HG03342 (cell line): ENCODE measurements around the gene SPATA13.

Source experiments
- ATAC-seq: cut with Tn5 transposase; IDR thresholded peaks from one replicate; pipeline ENCODE4 v1.9.1; 2021; ENCODE audit warnings: mild to moderate bottlenecking, moderate library complexity; ENCODE audit not compliant: unreplicated experiment

The SPATA13 gene

GRCh38 chr13:24138911-24139310 is 21.6 kb upstream of the SPATA13 start:
- no peak for ATAC-seq

DNA sequence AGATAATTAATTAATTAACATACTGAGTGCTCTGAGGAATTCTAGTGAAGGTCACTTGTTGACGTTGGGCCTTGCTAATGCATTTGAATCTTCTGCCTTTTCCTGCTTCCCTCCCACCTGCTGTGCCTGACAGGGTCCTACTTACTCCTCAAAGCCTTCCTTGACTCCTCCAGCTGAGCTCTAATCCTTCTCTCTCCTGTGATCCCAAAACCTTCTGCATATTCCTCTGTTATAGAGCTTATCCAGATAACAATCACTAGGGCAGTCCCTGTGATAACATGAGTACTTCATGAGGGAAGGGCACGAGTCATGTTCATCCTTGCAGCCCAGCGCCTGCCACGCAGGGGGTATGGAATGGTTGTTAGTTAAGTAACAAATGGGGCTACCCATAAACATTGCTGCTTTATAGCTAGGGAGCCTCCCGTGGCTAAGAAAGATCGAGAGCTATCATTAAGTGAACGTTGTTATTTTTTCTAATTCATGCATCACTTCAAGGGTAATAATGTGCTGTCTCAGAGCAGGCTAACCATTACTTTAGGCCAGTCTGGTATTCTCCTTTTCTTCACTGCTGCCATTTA is 19.1 kb upstream of the SPATA13 start:
- no peak for ATAC-seq

DNA sequence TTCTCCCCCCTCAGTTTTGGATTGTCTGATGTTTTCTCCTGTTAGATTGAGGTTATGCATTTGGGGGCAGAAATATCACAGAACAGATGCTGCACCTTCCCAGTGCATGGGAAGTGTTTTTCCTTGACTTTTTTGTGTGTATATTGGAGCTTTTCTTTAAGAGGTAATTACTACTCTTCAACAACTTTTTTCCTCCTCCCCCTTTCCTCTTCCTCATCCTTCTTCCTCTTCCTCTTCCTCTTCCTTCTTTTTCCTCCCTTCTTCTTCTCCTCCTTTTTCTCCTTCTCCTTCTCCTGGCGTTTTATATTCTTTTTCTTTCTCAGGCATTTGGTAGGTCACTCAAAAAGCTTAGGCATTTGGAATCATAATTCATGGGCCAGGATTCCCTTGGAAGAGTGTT is 18.1 kb upstream of the SPATA13 start:
- no peak for ATAC-seq

DNA sequence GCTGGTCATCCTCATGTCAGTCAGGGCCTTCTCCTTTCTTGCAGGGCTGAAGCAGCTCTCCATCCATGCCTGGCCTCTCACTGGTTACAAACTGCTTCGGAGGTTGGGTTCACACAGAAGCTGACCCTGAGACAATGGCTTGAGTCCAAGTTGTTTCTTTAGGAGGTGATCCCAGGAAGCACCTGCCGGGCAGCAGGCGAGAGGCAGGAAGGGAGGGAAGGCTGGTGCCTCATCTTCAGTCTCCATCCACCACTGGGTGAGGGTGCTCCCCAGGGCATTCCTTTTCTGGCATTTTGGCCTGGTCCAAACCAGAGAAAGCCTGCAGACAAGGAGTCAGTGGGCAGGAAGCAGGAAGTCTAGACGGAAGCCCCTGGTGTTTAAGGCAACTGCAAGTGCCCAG is 17.6 kb upstream of the SPATA13 start:
- ATAC-seq, result no peak

DNA sequence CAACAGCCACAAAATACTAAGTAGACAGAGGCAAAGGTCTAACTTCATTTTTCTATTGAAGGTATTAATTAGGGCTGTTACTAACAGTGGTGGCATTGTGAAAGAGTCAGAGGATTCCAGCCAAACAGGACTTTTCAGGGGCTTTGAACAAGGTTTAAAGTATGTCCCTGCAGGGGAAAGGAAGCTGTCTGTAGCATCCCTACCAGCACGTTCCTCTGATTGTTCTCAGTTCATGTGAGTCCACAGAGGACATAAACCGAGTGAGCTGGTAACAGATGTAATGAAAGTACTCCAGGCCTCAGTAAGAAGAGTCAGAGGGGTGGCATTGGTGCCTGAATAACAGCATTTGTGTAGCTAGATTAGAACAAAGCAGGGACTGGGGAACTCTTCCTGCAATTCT is 15.3 kb upstream of the SPATA13 start:
- ATAC-seq, result no peak

GRCh38 chr13:24145674-24146073 is 14.8 kb upstream of the SPATA13 start:
- no peak for ATAC-seq

- no peak for ATAC-seq
Observed at GRCh38 chr13:24146961-24147569, 13.5 kb upstream of the SPATA13 start.

- peak; percentile 69 for ATAC-seq
Observed at GRCh38 chr13:24147570-24147963, 13.0 kb upstream of the SPATA13 start.

GRCh38 chr13:24148414-24149235 is 11.9 kb upstream of the SPATA13 start:
- ATAC-seq, result no peak

DNA sequence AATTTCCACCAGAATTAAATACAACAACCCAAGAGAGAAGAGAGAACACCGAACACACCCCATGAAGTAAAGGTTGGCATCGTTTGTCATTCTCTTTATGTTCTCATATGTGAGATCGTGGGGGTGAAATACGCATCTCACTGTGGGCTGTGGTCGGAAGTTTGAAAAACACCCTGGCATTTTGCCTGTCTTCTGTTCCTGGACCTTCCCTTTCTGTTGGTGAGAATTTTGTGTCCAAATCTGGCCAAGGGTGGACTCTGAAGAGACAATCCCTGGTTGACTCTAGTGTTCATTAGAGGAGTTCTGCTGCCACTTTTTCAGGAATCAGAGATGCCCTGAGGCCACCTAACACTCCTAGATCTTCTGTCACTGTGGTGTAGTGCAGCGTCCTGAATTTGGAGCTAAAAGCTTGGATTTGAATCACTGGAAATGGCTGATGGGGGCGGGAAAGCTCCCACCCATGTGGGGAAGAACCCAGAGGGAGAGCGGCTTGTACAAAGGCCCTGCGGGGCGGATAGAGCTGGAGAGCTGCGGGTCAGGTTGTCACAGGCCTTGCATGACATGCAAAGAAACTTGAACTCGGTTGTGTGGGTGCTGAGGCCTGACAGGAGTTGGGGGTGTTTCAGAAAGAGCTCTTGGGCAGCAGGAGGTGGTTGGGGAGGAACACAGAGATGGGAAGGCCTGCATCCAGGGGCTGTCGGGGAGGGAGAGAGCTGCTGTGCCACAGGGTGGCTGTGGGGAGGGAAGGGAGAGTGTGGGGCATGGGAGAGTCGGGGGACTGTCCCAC is 11.1 kb upstream of the SPATA13 start:
- ATAC-seq, result no peak

DNA sequence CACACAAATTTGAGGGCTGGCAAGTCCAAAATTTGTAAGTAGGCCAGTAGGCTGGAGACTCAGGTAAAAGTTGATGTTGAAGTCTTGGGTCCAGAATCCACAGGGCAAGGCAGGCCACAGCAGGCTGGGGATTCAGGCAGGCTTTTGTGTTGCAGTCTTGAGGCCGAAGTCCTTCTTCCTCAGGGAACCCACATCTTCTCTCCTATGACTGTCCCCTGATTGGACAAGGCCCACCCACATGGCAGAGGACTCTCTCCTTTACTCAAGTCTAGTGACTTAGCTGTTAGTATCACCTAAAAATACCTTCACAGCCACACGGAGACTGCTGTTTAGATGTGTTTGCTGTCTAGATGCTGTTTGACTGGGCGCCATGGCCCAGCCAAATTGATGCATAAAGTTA is 9.9 kb upstream of the SPATA13 start:
- no peak for ATAC-seq

DNA sequence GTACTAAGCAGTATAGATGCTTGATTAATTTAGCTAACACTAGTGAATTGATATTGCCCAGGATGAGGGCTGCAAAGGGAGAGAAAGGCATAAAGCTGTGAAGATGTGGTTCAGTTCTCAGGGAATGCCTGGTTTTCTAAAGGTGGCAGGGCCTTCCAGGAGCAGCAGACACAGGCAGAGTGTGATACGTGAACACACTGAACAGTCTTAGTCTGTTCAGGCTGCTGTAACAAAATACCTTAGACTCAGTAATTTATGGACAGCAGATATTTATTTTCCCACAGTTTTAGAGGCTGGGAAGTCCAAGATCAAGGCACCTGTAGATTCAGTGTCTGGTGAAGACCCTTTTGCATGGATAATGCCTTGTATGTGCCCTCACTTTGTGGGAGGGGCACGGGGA is 8.7 kb upstream of the SPATA13 start:
- ATAC-seq, result no peak

- ATAC-seq, result no peak
Observed at GRCh38 chr13:24152292-24153214, 8.0 kb upstream of the SPATA13 start.

GRCh38 chr13:24153347-24153746 is 7.2 kb upstream of the SPATA13 start:
- ATAC-seq, result no peak

GRCh38 chr13:24153979-24154701 is 6.4 kb upstream of the SPATA13 start:
- ATAC-seq, result no peak

- no peak for ATAC-seq
Observed at GRCh38 chr13:24159357-24159756, 1.2 kb upstream of the SPATA13 start.

DNA sequence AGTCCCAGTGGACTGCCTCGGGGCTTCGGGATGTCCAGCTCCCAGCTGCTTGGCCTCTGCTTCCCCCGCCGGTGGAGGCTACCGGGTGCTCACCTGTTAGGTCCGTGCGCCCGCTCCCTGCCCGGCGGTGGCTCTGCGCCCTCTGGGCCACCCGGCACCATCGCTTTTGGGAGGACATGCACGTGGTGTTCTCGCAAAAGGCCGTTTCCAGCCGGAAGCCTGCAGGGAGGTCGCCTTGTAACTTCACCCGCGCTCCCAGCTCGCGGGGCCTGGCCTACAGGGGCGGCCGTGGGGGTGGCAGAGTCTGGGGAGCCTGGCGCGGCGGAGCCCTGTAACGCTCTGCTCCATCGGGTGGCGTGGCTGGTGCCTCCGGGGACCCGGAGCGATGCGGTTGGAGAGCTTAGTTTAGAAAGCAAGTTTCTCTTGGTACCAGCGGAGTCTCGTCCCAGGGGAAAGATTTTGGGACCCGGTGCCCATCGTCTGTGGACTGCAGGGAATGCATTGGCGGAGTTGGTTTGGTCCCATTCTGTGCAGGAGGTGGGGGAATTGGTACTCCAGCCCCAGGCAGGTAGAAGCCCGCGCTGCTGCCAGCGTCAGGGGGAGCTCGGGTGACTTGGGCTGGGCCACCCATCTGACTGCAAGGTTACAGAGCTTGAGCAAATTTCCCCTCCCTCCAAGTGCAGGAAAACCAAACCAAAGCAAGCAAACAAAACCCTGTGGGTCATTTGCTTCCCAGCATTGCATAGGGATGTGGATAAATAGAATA is 673 bp downstream of the SPATA13 start:
- ATAC-seq, result peak; percentile 37

GRCh38 chr13:24161980-24162525 is 1.5 kb downstream of the SPATA13 start:
- no peak for ATAC-seq

GRCh38 chr13:24162604-24163003 is 2.1 kb downstream of the SPATA13 start:
- ATAC-seq, result no peak
